Osteoblast (primary cell): ENCODE data around the gene ELOVL2. TPM values are rescaled to one million over a fixed set of nuclear protein-coding genes. Genes with fewer than 3 reads are reported as not detected.

Source experiments
- DNase-seq: peaks from one replicate; pipeline ENCODE4 v3.0.0; 2011; ENCODE audit warnings: low spot score, mixed read lengths; ENCODE audit not compliant: insufficient read length; ENCODE audit errors: missing footprints
- H2AFZ ChIP-seq: 2 replicates; pipeline ENCODE4 v1.6.0; 2011; ENCODE audit warnings: mild to moderate bottlenecking, low read length
- H3K27ac ChIP-seq: 2 replicates; pipeline ENCODE4 v1.5.1; 2011; ENCODE audit warnings: mild to moderate bottlenecking, low read depth, low read length, moderate library complexity
- H3K27me3 ChIP-seq: 2 replicates; pipeline ENCODE4 v1.6.0; 2012; ENCODE audit warnings: mild to moderate bottlenecking, control low read depth, inconsistent platforms, low read length, moderate library complexity; ENCODE audit not compliant: insufficient read depth
- H3K36me3 ChIP-seq: 2 replicates; pipeline ENCODE4 v1.5.1; 2011; ENCODE audit warnings: mild to moderate bottlenecking, low read length, control low read depth, moderate library complexity; ENCODE audit not compliant: insufficient read depth
- H3K4me1 ChIP-seq: 2 replicates; pipeline ENCODE4 v1.5.1; 2011; ENCODE audit warnings: mild to moderate bottlenecking, low read length, control low read depth, moderate library complexity; ENCODE audit not compliant: insufficient read depth
- H3K4me2 ChIP-seq: 2 replicates; pipeline ENCODE4 v1.6.0; 2011; ENCODE audit warnings: mild to moderate bottlenecking, low read length; ENCODE audit not compliant: insufficient read depth
- H3K4me3 ChIP-seq: fragments of 200-600 bp; sonication (generic); 3 replicates; pipeline ENCODE4 v1.5.1; 2012; ENCODE audit warnings: mild to moderate bottlenecking, low read length, inconsistent platforms; ENCODE audit not compliant: insufficient read depth
- H3K79me2 ChIP-seq: 2 replicates; pipeline ENCODE4 v1.6.0; 2012; ENCODE audit warnings: mild to moderate bottlenecking, low read length, control low read depth, inconsistent platforms; ENCODE audit not compliant: insufficient read depth
- H3K9me3 ChIP-seq: 2 replicates; pipeline ENCODE4 v1.5.1; 2011; ENCODE audit warnings: low read depth, low read length, control low read depth
- H4K20me1 ChIP-seq: 2 replicates; pipeline ENCODE4 v1.6.0; 2012; ENCODE audit warnings: mild to moderate bottlenecking, low read length, control low read depth; ENCODE audit not compliant: insufficient read depth
- CTCF ChIP-seq: IDR thresholded peaks from 2 replicates; pipeline ENCODE4 v1.5.1; 2011; ENCODE audit warnings: mild to moderate bottlenecking, low read depth, low read length, moderate library complexity; ENCODE audit errors: extremely low read depth
- total RNA-seq: library from RNA; depleted of rRNA; stranded (reverse); fragments of >200 nt; gene quantifications from 2 replicates; pipeline ENCODE4 v1.2.3, GENCODE V29; 2012

The ELOVL2 gene
- total RNA-seq, 1 donor: under 0.01 TPM

- Histone ChIP-seq H4K20me1 (no peaks in the 10 kb centered on the region), H3K9me3 (peaks cover 3% of the 10 kb centered on the region), H2AFZ (no peak overlapping the region), H3K27ac (peak overlapping the region; percentile 16), H3K4me3 (no peak overlapping the region), H3K79me2 (no peaks in the 10 kb centered on the region), H3K4me1 (peaks cover 6% of the 10 kb centered on the region), H3K36me3 (no peaks in the 10 kb centered on the region), H3K4me2 (peak overlapping the region; percentile 34), H3K27me3 (no peaks in the 10 kb centered on the region)
- no peak for TF ChIP-seq CTCF
- DNase-seq: peak; percentile 73
Measured at GRCh38 chr6:10968776-10969175, 75.3 kb downstream of the ELOVL2 start.

GRCh38 chr6:10964684-10965083 is 79.4 kb downstream of the ELOVL2 start:
- Histone ChIP-seq H3K9me3 (peaks cover 3% of the 10 kb centered on the region), H3K4me1 (peaks cover 18% of the 10 kb centered on the region), H3K27ac (no peak overlapping the region), H3K36me3 (no peaks in the 10 kb centered on the region), H3K4me3 (no peak overlapping the region), H3K27me3 (peaks cover 3% of the 10 kb centered on the region), H3K4me2 (no peak overlapping the region), H4K20me1 (no peaks in the 10 kb centered on the region), H2AFZ (no peak overlapping the region), H3K79me2 (no peaks in the 10 kb centered on the region)
- no peak for TF ChIP-seq CTCF
- DNase-seq: no peak

GRCh38 chr6:10963113-10963512 is 81.0 kb downstream of the ELOVL2 start:
- peaks cover 3% of the 10 kb centered on the region for H3K9me3 ChIP-seq
- no peak for DNase-seq
- TF ChIP-seq CTCF: no peak
- no peaks in the 10 kb centered on the region for H3K36me3 ChIP-seq
- H3K4me3 ChIP-seq: no peak overlapping the region
- H3K4me2 ChIP-seq: peak overlapping the region; percentile 20
- no peaks in the 10 kb centered on the region for H3K79me2 ChIP-seq
- H3K4me1 ChIP-seq: peaks cover 13% of the 10 kb centered on the region
- H3K27me3 ChIP-seq: peaks cover 3% of the 10 kb centered on the region
- peak overlapping the region; percentile 23 for H3K27ac ChIP-seq
- H4K20me1 ChIP-seq: no peaks in the 10 kb centered on the region
- H2AFZ ChIP-seq: no peak overlapping the region

- peak; percentile 66 for DNase-seq
- H2AFZ ChIP-seq: no peak overlapping the region
- H3K27ac ChIP-seq: peak overlapping the region; percentile 23
- peaks cover 3% of the 10 kb centered on the region for H3K27me3 ChIP-seq
- no peaks in the 10 kb centered on the region for H4K20me1 ChIP-seq
- H3K4me3 ChIP-seq: no peak overlapping the region
- H3K79me2 ChIP-seq: no peaks in the 10 kb centered on the region
- no peaks in the 10 kb centered on the region for H3K9me3 ChIP-seq
- peaks cover 13% of the 10 kb centered on the region for H3K4me1 ChIP-seq
- no peak for TF ChIP-seq CTCF
- H3K4me2 ChIP-seq: peak overlapping the region; percentile 20
- H3K36me3 ChIP-seq: no peaks in the 10 kb centered on the region
Measured at GRCh38 chr6:10962673-10963072, 81.4 kb downstream of the ELOVL2 start.
